Activated naive CD4-positive, alpha-beta T cell treated with anti-CD3 and anti-CD28 coated beads, Interleukin-2, amount 50 U/mL, for 72 hours (primary cell): ENCODE data around the gene NEUROD4. TPM values are rescaled to one million over a fixed set of nuclear protein-coding genes. Genes with fewer than 3 reads are reported as not detected.

Experiments used
- ATAC-seq, 2 donors: fragments of 150-1000 bp; cut with Tn5 transposase; 2 replicates each; pipeline ENCODE4 v1.10.0; 2021; ENCODE audit warnings: mild to moderate bottlenecking in 2 of 2, moderate library complexity in 2 of 2
- DNase-seq, 2 donors: peaks; one replicate each; pipeline ENCODE4 v3.0.0; 2021 to 2022; ENCODE audit warnings: low spot score in 2 of 2
- H3K27ac Mint-ChIP-seq, 2 donors: one replicate each; pipeline ENCODE4 v1.8.0; 2022; ENCODE audit warnings: mild to moderate bottlenecking in 2 of 2, mixed read lengths in 2 of 2
- H3K36me3 Mint-ChIP-seq, 2 donors: one replicate each; pipeline ENCODE4 v1.8.0; 2022; ENCODE audit warnings: mixed read lengths in 2 of 2
- H3K9me3 Mint-ChIP-seq, 2 donors: one replicate each; pipeline ENCODE4 v1.8.0; 2022; ENCODE audit warnings: mixed read lengths in 2 of 2
- total RNA-seq, 2 donors: library from RNA; stranded (reverse); gene quantifications; one replicate each; pipeline ENCODE4 v1.2.3, GENCODE V29; 2022

NEUROD4 gene
- total RNA-seq, 2 donors from 2014 or later, result not detected

GRCh38 chr12:55073043-55074022 is 53.6 kb downstream of the NEUROD4 start:
- DNase-seq (peak in 1 of 2 donors; percentile 74), ATAC-seq (peak; percentile 65 to 66)
- H3K36me3 Mint-ChIP-seq, result no peaks in the 10 kb centered on the region
- H3K9me3 Mint-ChIP-seq, result no peaks in the 10 kb centered on the region
- H3K27ac Mint-ChIP-seq, result no peak overlapping the region

GRCh38 chr12:55074806-55075205 is 55.0 kb downstream of the NEUROD4 start:
- Mint-ChIP-seq H3K9me3 (no peaks in the 10 kb centered on the region), H3K27ac (no peak overlapping the region), H3K36me3 (no peaks in the 10 kb centered on the region)
- ATAC-seq, result no peak
- DNase-seq, result no peak

Other genes starting within 250 kb of the NEUROD4 start
- gene MUCL1, start 165.5 kb upstream of the NEUROD4 start, total RNA-seq, result under 1 TPM in 1 of 2 donors, not detected in 1; 0.82 TPM
- 10 to 100 TPM; 94.7 to 95.8 TPM for gene TESPA1, start 35.2 kb upstream of the NEUROD4 start, total RNA-seq
- gene OR9K2, start 106.4 kb downstream of the NEUROD4 start, total RNA-seq, result not detected
- gene OR10A7, start 201.1 kb downstream of the NEUROD4 start, total RNA-seq, result not detected
- not detected for gene OR6C74, start 224.6 kb downstream of the NEUROD4 start, total RNA-seq